Astrocyte of the cerebellum (primary cell): ENCODE measurements around the gene PCNX2.
"Not testable (repeated sequence)": the region's sequence is repeated elsewhere in the genome, so short reads cannot be mapped to it uniquely, and the experiment has no call there.

ENCODE experiments used
- DNase-seq: peaks from one replicate; pipeline ENCODE4 v3.0.0-alpha.2; 2011; ENCODE audit warnings: low read depth
- H3K4me3 ChIP-seq: 2 replicates; pipeline ENCODE4 v1.5.1; 2011; ENCODE audit warnings: mild to moderate bottlenecking, low read depth, low read length, moderate library complexity
- CTCF ChIP-seq: IDR thresholded peaks from 2 replicates; pipeline ENCODE4 v1.5.1; 2012; ENCODE audit warnings: low read length, low read depth, moderate library complexity, mild to moderate bottlenecking; ENCODE audit errors: missing control alignments
- in situ Hi-C: cut with HindIII; loops from 2 replicates; pipeline ENCODE4 v1.10.0; 2017; ENCODE audit warnings: low sequenced_read_pairs

Gene PCNX2

GRCh38 chr1:233140974-233141373 is 154.6 kb downstream of the PCNX2 start:
- no peak for TF ChIP-seq CTCF
- in situ Hi-C loops, result no loop called here
- H3K4me3 ChIP-seq, result no peak overlapping the region
- DNase-seq, result no peak

- DNase-seq, result no peak
- in situ Hi-C loops, result no loop called here
- TF ChIP-seq CTCF, result no peak
- no peak overlapping the region for H3K4me3 ChIP-seq
These were observed 155.0 kb downstream of the PCNX2 start for GRCh38 chr1:233140499-233140898.

- H3K4me3 ChIP-seq, result no peak overlapping the region
- in situ Hi-C loops, result no loop called here
- DNase-seq, result no peak
- no peak for TF ChIP-seq CTCF
These were observed 156.5 kb downstream of the PCNX2 start for GRCh38 chr1:233138788-233139585.

- H3K4me3 ChIP-seq, result no peak overlapping the region
- DNase-seq, result no peak
- no peak for TF ChIP-seq CTCF
- in situ Hi-C loops, result no loop called here
These were observed 159.7 kb downstream of the PCNX2 start for GRCh38 chr1:233135833-233136232.

GRCh38 chr1:233132445-233132844 is 163.1 kb downstream of the PCNX2 start:
- TF ChIP-seq CTCF, result no peak
- H3K4me3 ChIP-seq, result no peak overlapping the region
- no peak for DNase-seq
- in situ Hi-C loops, result no loop called here

GRCh38 chr1:233129031-233129430 is 166.5 kb downstream of the PCNX2 start:
- DNase-seq, in situ Hi-C loops, H3K4me3 ChIP-seq: not testable (repeated sequence)

- no peak for TF ChIP-seq CTCF
- in situ Hi-C loops, result no loop called here
- H3K4me3 ChIP-seq, result no peak overlapping the region
- DNase-seq, result no peak
These were observed 168.4 kb downstream of the PCNX2 start for GRCh38 chr1:233127157-233127556.
